Measurements from ENCODE around the gene CDKAL1. TPM values are rescaled to one million over a fixed set of nuclear protein-coding genes. Genes with fewer than 3 reads are reported as not detected.

CDKAL1 gene
- total and polyA plus RNA-seq, 2 of the 8 experiments (the other 6 are each of a cell fraction or from before 2014, with no cell fraction given), result 8.4 to 24.6 TPM

GRCh38 chr6:20790032-20790791 lies 256.0 kb downstream of the CDKAL1 start:
- Histone ChIP-seq H2BK15ac (ENCODE audit: low read length) (no peak overlapping the region), H3K79me1 (ENCODE audit: low read depth, low read length) (no peaks in the 10 kb centered on the region), H2AFZ (ENCODE audit: low read length) (no peak overlapping the region), H3K4me1 (replicated peaks in 1 of 4; ENCODE audit: control insufficient read depth in 3 of 4, insufficient read depth in 4 of 4, low read length in 3 of 4) (peaks cover 0 to 7% (median 1%) of the 10 kb centered on the region in 4 experiments; a peak in 2 of 7 replicates), H4K8ac (ENCODE audit: extremely low read depth, insufficient read depth, low read length) (no peak overlapping the region), H3K9me3 (ENCODE audit: insufficient read depth in 2 of 2, low read depth in 1 of 2, low read length in 1 of 2) (no peaks in the 10 kb centered on the region), H2BK20ac (ENCODE audit: low read length) (no peak overlapping the region), H4K91ac (replicated peaks; ENCODE audit: insufficient read length, low read length) (no peak overlapping the region), H3K23me2 (ENCODE audit: low read depth, low read length) (no peaks in the 10 kb centered on the region), H3K4me2 (ENCODE audit: insufficient read depth in 1 of 2, low read depth in 2 of 2, low read length in 2 of 2) (no peak overlapping the region), H3K79me2 (ENCODE audit: control insufficient read depth in 1 of 2, insufficient read depth in 2 of 2, low read length in 2 of 2) (no peaks in the 10 kb centered on the region), H2AK5ac (ENCODE audit: low read depth, low read length) (no peak overlapping the region), H2BK12ac (ENCODE audit: low read depth, low read length) (no peak overlapping the region), H3K4ac (replicated peaks; ENCODE audit: insufficient read length, low read depth, low read length) (no peak overlapping the region), H3K27ac (ENCODE audit: low read depth, low read length) (no peak overlapping the region), H4K5ac (ENCODE audit: insufficient read length, low read depth, low read length) (peak overlapping the region; percentile 32), H4K20me1 (replicated peaks in 1 of 2; ENCODE audit: control insufficient read depth in 1 of 2, insufficient read depth in 2 of 2, low read length in 2 of 2) (no peaks in the 10 kb centered on the region), H3K23ac (ENCODE audit: insufficient read length) (no peak overlapping the region), H3K9ac (replicated peaks in 1 of 4; ENCODE audit: extremely low read depth in 1 of 4, low read depth in 3 of 4, low read length in 3 of 4) (no peak overlapping the region), H3K14ac (ENCODE audit: insufficient read length) (no peak overlapping the region), H3K27me3 (replicated peaks in 1 of 4; ENCODE audit: control insufficient read depth in 3 of 4, extremely low read depth in 1 of 4, insufficient read depth in 3 of 4, low read length in 3 of 4) (no peaks in the 10 kb centered on the region), H3K36me3 (ENCODE audit: control insufficient read depth in 2 of 4, insufficient read depth in 4 of 4, low read length in 3 of 4) (no peaks in the 10 kb centered on the region), H2BK120ac (replicated peaks; ENCODE audit: low read depth, low read length) (no peak overlapping the region), H3K56ac (replicated peaks; ENCODE audit: insufficient read length, low read depth, low read length) (no peak overlapping the region), H3K18ac (ENCODE audit: extremely low read depth, low read length) (no peak overlapping the region), H2BK5ac (ENCODE audit: low read depth, low read length) (no peak overlapping the region), H3K4me3 (ENCODE audit: extremely low read depth in 1 of 4, insufficient read depth in 2 of 4, low read depth in 3 of 4, low read length in 4 of 4) (no peak overlapping the region)
- WGBS, 2 experiments (ENCODE audit: extremely low coverage in 1 of 2, insufficient coverage in 1 of 2, insufficient read length in 1 of 2, insufficient replicate concordance in 2 of 2, low coverage in 1 of 2, low lambda C conversion rate in 2 of 2, missing lambda C conversion rate in 1 of 2), result 85% methylated on average over 9 of the region's 9 CpGs; no CpG with 5 or more reads in 1 of the 2 experiments
- ChIA-PET POLR2A (ENCODE audit: partially characterized antibody) (no interaction called here), CTCF (ENCODE audit: partially characterized antibody) (interaction anchor here (0.7 to 2.3 kb wide), 10 partner anchors 10 to 799 kb away, joined by 3 to 7 read pairs (median 4); no protein-coding TSS in a partner anchor)
- FAIRE-seq, result no peak
- DNase-seq (ENCODE audit: low read depth in 1 of 2, low spot score in 2 of 2), result no peak
- TF ChIP-seq RAD21 (IDR thresholded peaks at IDR 0.05 in 1 of 2, conservative IDR thresholded peaks at IDR 0.05 in 1 of 2; ENCODE audit: low read depth in 2 of 2, low read length in 2 of 2) (peak in 1 of 2 experiments; percentile 29; a peak in 2 of 4 replicates), NRF1 (IDR thresholded peaks at IDR 0.05; ENCODE audit: low read depth, low read length) (no peak), CTBP2 (IDR thresholded peaks at IDR 0.05; ENCODE audit: borderline replicate concordance, insufficient read depth, insufficient read length, low read length) (no peak)
- TF ChIP-seq, protein P1, sequence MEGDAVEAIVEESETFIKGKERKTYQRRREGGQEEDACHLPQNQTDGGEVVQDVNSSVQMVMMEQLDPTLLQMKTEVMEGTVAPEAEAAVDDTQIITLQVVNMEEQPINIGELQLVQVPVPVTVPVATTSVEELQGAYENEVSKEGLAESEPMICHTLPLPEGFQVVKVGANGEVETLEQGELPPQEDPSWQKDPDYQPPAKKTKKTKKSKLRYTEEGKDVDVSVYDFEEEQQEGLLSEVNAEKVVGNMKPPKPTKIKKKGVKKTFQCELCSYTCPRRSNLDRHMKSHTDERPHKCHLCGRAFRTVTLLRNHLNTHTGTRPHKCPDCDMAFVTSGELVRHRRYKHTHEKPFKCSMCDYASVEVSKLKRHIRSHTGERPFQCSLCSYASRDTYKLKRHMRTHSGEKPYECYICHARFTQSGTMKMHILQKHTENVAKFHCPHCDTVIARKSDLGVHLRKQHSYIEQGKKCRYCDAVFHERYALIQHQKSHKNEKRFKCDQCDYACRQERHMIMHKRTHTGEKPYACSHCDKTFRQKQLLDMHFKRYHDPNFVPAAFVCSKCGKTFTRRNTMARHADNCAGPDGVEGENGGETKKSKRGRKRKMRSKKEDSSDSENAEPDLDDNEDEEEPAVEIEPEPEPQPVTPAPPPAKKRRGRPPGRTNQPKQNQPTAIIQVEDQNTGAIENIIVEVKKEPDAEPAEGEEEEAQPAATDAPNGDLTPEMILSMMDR (IDR thresholded peaks at IDR 0.05; ENCODE audit: control extremely low read depth in 1 of 3, insufficient read depth in 1 of 3, low read depth in 1 of 3, low read length in 3 of 3), result peak in 2 of 3 experiments; percentile 31 to 40; a peak in 2 of 4 replicates

Measured in H1 (cell line).